ENCODE data around the gene DMRTA2.
A peak's percentile ranks its signal among the peaks of the same experiment; 100 is the strongest.

DMRTA2 gene

DNA sequence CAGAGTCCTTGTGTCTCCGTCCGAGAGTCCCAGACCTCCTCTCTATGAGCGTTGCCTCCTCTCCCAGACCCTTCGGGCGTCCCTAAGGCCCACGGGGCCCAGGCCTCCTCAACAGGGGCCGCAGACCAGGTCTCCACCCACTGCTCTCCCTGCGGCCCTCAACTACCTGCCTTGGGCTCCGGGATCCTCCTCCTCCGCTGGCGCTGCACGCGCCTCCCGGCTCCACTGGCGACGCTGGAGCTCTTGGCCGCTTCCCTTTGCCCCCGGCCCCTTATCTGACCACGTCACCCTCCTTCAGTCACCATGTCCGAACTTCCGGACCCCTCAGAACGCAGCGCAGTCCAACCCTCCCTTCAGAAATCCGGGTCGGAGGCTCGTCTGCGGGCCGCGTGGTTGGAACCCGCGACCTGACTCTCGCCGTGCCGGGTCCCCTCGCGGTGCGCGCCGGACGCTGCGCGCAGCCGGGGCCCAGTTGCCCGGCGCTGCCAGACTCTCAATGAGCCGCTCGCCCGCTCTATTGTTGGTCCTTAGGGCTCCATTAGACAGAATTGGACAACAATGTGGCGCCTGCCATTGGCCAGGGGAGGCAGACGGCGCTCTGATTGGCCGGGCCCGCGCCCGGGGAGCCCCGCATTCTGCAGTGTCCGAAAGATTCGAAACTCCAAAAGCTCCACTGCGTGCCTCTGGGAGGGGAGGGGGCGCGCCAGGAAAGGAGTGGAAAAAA, at the start of gene DMRTA2:
TSS of gene DMRTA2 (minus strand) at position 498 of the 724 bp plus-strand sequence. CDS start 1,907 bp downstream, outside the sequence.
- peak; percentile 64 to 77 for DNase-seq

DNA sequence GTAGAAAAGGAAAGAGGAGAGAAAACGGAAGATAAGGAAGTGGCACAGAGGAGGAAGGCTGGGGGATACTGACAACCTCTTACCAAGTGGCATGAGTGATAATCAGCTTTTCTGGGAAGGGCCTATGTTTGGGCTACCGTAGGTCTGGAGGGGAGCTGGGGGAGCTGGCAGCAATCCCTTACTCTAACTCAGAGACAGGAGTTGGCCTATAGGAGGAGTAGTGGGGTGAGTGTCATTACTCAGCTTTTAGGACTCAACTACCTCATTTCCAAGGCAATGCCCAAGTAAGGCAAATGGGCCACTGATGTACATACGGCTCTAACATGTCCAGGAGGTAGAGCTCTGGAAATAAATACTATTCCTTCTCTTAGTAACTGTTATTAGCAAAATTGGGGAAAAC, 48.7 kb upstream of the DMRTA2 start:
- no peak for DNase-seq

GRCh38 chr1:50462964-50463363, 39.7 kb upstream of the DMRTA2 start:
- DNase-seq, result no peak

DNA sequence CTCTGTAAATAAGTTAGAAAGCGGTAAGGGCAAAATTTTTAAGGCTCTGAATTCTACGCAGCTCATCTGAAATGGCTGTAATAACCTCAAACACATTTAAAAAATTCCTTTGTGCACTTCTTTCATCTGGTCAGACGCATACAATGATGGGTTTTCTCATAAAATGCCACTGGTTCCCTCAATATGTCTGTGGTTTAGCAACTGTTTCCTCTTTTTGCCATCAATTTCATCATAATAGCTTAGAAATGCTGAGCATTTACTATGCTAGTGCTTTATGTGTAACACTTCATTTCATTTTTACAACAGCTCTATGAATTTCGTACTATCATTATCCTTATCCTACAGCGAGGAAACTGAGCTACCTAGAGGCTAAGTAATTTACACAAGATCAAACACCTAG, 35.3 kb upstream of the DMRTA2 start:
- no peak for DNase-seq

DNA sequence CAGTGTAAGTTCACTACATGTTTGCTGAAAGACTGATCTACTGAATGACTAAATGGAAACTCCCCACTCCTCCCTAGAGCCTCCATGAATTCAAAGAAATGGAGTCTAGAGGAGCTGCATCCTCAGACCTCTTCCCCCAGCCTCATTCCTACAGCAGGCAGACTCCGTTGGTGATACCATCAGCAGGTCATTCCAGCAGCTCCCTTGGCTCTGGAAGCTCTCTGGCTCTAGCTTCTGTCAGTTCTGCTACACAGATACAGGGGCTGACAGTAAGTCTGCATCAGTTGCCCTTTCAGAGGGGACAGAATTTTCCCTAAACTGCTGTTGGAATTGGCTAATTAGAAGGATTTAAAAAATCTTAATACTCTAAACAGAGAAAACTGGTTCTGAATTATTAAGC, 31.7 kb upstream of the DMRTA2 start:
- DNase-seq, result no peak

DNA sequence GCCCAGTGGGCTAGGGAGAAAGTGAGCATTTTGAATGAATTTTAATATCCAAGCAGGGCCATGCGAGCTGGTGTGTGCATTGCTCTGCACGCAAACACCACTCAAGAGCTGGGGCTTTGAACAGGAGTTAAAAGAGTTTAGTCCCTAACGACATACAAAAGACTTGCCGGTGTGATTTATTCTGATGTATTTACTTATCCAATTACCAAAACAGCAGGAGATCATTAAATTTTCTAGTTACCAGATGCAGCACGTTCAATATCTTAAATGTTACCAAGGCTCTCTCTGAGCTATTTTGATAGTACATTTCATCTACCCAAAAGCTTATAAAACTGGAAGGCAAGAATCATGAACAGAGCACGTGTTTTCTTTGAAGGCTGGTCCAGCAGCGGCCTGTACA, 30.0 kb upstream of the DMRTA2 start:
- no peak for DNase-seq

DNA sequence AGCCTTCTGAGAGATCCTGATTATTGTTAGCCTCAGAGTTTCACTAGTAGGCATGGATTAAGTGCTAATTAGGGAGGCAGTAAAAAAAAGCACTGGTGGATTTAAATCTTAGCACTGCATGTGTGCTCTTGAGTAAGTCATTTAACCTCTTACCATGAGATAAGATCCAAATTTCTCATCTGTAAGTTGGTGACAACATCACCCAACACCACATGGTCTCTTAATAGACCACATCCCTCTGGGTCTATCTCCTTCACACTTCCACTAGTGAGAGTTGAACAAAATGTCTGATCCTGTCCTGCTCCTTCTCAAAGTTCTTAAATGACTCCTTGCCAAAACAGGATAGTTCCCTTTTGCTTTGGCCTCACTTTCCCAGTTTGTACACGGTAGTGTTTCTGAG, 29.5 kb upstream of the DMRTA2 start:
- no peak for DNase-seq

DNA sequence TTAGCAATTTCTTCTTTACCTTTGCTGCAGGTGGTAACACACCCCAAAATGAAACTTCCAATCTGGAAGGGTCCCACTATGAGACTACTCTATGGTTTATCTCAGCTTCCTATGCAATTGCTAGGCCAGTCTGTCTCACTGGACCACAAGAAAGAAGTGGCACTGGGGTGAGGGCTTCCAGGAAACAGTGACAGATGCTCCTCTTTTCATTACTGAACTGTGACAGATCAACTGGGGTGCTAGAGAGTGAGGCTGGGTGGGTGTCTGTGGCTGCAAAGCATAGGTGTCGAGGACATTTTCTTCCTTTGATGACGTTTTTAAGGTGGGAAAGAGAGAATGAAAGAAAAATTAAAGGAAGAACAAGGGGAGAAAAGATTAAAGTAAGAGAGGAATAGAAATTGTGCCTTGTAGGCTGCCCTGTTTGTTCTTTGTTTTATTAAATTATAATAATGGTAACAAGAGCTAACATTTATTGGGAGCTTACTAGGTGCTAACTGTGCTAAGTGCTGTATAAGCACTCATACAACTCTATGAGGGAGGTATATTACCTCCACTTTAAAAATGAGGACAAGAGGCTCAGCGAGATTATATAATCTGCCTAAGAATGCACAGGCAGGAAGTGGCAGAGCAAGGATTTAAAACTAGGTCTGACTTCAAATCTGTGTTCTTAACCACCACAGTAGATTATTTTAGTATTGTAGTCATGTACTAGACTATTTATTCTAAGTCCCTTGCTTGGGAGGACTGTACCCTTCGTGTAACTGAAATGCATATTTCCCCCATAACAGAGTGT, 27.8 kb upstream of the DMRTA2 start:
- no peak for DNase-seq

DNA sequence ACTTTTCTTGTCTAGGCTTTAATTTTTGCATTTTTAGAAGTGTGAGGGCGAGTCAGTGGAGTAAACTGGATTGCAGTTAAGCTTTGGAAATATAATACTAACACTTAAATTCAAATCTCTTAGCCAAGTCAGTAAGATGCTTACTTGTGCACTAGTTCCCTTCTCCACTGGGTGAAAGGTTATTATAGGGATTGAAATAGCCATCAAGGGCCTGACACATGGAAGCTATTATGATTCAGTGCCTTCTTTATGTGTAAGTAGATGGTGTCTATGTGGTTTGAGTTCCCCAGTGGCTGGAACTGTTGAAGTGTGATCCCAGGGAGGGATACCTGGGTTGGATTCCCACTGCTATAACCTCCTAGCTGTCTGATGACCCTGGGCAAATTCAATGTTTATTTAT, 24.7 kb upstream of the DMRTA2 start:
- no peak for DNase-seq

GRCh38 chr1:50441183-50441582, 17.9 kb upstream of the DMRTA2 start:
- no peak for DNase-seq

GRCh38 chr1:50438945-50439344, 15.7 kb upstream of the DMRTA2 start:
- no peak for DNase-seq

GRCh38 chr1:50436489-50436888, 13.2 kb upstream of the DMRTA2 start:
- no peak for DNase-seq

DNA sequence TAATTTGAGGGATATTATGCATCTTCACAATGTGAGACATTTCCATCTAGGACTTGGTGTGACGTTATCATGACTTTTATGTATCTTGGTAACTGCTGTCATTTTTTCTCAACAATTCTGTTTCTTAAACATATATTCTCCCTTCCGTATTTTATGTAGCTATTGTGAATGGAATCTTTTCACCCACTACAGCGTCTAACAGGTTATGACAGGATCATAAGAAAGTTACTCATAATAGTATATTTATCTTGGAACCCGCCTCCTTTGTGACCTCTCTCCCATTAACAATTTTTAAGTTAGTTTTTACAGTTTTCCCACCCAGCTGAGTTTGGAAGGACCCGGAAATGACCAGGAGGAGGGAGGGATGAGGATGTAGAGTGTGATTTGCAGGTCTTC, 6.8 kb upstream of the DMRTA2 start:
- no peak for DNase-seq

- no peak for DNase-seq
Measured at GRCh38 chr1:50427818-50428779, 4.9 kb upstream of the DMRTA2 start.

DNA sequence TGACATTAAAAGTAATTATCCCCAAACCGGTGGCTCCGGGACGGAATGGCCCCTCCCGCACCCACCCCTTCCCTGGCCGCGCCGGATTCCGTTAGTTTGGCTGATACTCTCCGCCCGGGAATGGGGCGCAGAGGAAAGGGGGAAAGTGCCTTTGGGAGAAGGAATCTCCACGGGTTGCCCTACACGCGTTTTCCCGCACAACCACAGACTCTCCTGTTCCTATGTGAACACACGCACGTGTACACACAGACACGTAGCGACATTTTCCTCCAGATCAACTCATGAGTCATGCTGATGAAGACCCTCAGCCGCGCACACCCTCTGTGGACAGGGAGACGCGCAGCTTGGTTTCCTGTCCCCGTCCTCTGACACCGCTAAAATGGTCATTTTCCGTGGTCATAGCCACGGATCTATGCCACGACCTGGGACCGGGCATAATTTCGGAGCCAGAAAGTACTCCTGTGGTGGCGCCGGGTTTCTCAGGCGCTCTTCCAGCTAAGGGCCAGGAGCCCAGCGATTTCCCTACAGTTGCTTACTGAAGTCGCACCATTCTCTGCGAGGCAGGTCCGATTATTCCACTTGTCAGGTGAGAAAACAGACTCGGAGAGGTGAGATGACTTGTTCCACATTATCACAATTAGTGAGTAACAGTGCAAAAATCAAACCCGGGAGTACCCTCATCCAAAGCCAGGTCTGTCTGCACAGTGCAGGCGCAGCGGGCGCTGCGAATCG, 4.0 kb upstream of the DMRTA2 start:
- no peak for DNase-seq

GRCh38 chr1:50426702-50427085, 3.5 kb upstream of the DMRTA2 start:
- DNase-seq, result no peak

GRCh38 chr1:50426108-50426700, 3.0 kb upstream of the DMRTA2 start:
- no peak for DNase-seq

DNA sequence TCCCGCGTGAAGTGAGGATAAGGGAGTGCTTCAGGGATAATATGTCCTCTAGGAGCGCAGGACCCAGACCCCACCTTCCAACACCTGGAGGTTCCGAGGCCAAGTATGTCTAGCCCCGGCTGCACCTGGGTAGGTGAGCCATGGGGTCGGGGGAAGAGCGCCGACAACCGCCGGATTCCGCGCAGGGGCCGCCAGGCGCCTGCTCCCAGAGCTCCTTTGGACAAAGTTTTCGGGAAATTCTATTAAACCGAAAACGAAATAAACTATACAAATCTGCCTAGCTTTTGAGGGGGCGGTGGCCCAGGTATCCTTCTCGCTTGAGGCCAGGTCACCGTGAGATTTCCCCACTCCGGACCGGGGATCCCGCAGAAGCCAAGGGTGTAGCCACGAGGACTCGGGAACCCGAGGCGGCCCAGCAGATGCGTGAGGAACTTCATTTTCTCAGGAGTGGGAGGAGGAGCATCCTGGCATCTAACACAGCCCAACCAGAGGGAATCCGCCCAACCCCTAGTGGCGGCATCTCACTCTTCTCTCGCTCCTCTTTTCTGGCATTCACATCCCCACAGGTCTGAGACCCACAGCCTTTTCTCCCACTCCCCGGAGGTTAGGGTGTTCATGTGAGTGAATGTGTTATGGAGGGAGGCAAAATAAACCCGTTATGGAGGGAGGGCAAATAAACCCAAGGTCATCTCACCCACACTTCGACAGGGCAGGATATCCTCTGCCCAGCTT, 2.3 kb upstream of the DMRTA2 start:
- no peak for DNase-seq

- DNase-seq, result no peak
Measured at GRCh38 chr1:50424884-50425375, 1.7 kb upstream of the DMRTA2 start.

GRCh38 chr1:50424045-50424883, 1.0 kb upstream of the DMRTA2 start:
- DNase-seq, result no peak

Measured in SHP77 (cell line).